HepG2 (cell line): ENCODE data around the gene STX5. TPM values are rescaled to one million over a fixed set of nuclear protein-coding genes. Genes with fewer than 3 reads are reported as not detected.

Experiments
- ATF7-NPFF ChIP-seq: sonication (generic); formaldehyde crosslinking; IDR thresholded peaks from 2 replicates; pipeline ENCODE4 v1.8.1; 2023; ENCODE audit warnings: mild to moderate bottlenecking, low read depth, missing genetic modification reagents, moderate library complexity
- SP140L ChIP-seq: sonication (generic); formaldehyde crosslinking; IDR thresholded peaks from 2 replicates; pipeline ENCODE4 v1.4.0; 2020; ENCODE audit warnings: missing genetic modification reagents, borderline replicate concordance
- SP5 ChIP-seq: IDR thresholded peaks from 2 replicates; pipeline ENCODE4 v1.6.1; 2016; ENCODE audit warnings: low read depth, borderline replicate concordance
- TAF15 ChIP-seq: fragments of 200-400 bp; formaldehyde crosslinking; IDR thresholded peaks from one replicate; pipeline ENCODE4 v1.6.1; 2018; ENCODE audit warnings: mild to moderate bottlenecking, low read depth, low read length; ENCODE audit not compliant: poor library complexity, severe bottlenecking
- XBP1 ChIP-seq: sonication (generic); formaldehyde crosslinking; IDR thresholded peaks from 2 replicates; pipeline ENCODE4 v1.5.0; 2020; ENCODE audit warnings: missing genetic modification reagents
- YEATS4 ChIP-seq: sonication (generic); formaldehyde crosslinking; IDR thresholded peaks from 2 replicates; pipeline ENCODE4 v1.4.0; 2020; ENCODE audit warnings: missing genetic modification reagents, borderline replicate concordance
- ZNF143 ChIP-seq: sonication (generic); formaldehyde crosslinking; IDR thresholded peaks from 2 replicates; pipeline ENCODE4 v1.4.0; 2020; ENCODE audit warnings: missing genetic modification reagents
- ZNF253 ChIP-seq: sonication (generic); formaldehyde crosslinking; IDR thresholded peaks from 2 replicates; pipeline ENCODE4 v1.8.0; 2022; ENCODE audit warnings: mild to moderate bottlenecking, missing genetic modification reagents, borderline replicate concordance
- ZNF432 ChIP-seq: sonication (generic); formaldehyde crosslinking; IDR thresholded peaks from 2 replicates; pipeline ENCODE4 v1.5.0; 2020; ENCODE audit warnings: missing genetic modification reagents, mild to moderate bottlenecking, borderline replicate concordance
- ZNF446 ChIP-seq: sonication (generic); formaldehyde crosslinking; IDR thresholded peaks from 2 replicates; pipeline ENCODE4 v1.5.0; 2020; ENCODE audit warnings: mild to moderate bottlenecking, missing genetic modification reagents
- ZNF850 ChIP-seq: sonication (generic); formaldehyde crosslinking; conservative IDR thresholded peaks from 2 replicates; pipeline ENCODE4 v1.9.0; 2021; ENCODE audit warnings: mild to moderate bottlenecking, missing genetic modification reagents
- ZNF879 ChIP-seq: sonication (generic); formaldehyde crosslinking; IDR thresholded peaks from 2 replicates; pipeline ENCODE4 v1.8.1; 2023; ENCODE audit warnings: missing genetic modification reagents
- polyA plus RNA-seq, 8 experiments: library from polyadenylated mRNA; depleted of rRNA in 3 of 8; stranded (reverse) in 7 of 8; unstranded in 1 of 8; fragments of >200 nt; fragmentation: Illumina TruSeq in 4 of 8; extraction: Trizol in 4 of 8; gene quantifications; 2 replicates each; pipeline versions ENCODE4 v1.2.1 to v1.2.3, GENCODE V29; 2011 to 2016; ENCODE audit warnings: low read depth in 4 of 8, missing spikeins in 1 of 8, mixed read lengths in 1 of 8; ENCODE audit not compliant: insufficient read depth in 1 of 8
- total RNA-seq, 5 experiments: library from RNA; depleted of rRNA; stranded (reverse); fragments of >200 nt; fragmentation: Illumina TruSeq; extraction: Trizol; gene quantifications; 2 replicates each; pipeline ENCODE4 v1.2.3, GENCODE V29; 2016; ENCODE audit warnings: low read depth in 1 of 5
- TF ChIP-seq, protein P1 (sequence below): sonication (generic); formaldehyde crosslinking; IDR thresholded peaks from 2 replicates; pipeline ENCODE4 v1.5.0; 2020; ENCODE audit warnings: mild to moderate bottlenecking, missing genetic modification reagents
- TF ChIP-seq, protein P2 (sequence below): sonication (generic); formaldehyde crosslinking; IDR thresholded peaks from 2 replicates; pipeline ENCODE4 v1.5.1; 2020; ENCODE audit warnings: mild to moderate bottlenecking, missing genetic modification reagents, borderline replicate concordance
- TF ChIP-seq, protein P3 (sequence below): sonication (generic); formaldehyde crosslinking; IDR thresholded peaks from 2 replicates; pipeline ENCODE4 v1.4.0; 2020; ENCODE audit warnings: mild to moderate bottlenecking, missing genetic modification reagents
- TF ChIP-seq, protein P4 (sequence below): sonication (generic); formaldehyde crosslinking; IDR thresholded peaks from 2 replicates; pipeline ENCODE4 v1.8.0; 2022; ENCODE audit warnings: mild to moderate bottlenecking, missing genetic modification reagents, moderate library complexity
- TF ChIP-seq, protein P5 (sequence below): fragments of 450-650 bp; IDR thresholded peaks from 2 replicates; pipeline ENCODE4 v1.6.1; 2016

STX5 gene
- total and polyA plus RNA-seq, 2 of the 13 experiments (the other 11 are each of a cell fraction or from before 2014, with no cell fraction given) = 26.9 to 30.0 TPM

DNA sequence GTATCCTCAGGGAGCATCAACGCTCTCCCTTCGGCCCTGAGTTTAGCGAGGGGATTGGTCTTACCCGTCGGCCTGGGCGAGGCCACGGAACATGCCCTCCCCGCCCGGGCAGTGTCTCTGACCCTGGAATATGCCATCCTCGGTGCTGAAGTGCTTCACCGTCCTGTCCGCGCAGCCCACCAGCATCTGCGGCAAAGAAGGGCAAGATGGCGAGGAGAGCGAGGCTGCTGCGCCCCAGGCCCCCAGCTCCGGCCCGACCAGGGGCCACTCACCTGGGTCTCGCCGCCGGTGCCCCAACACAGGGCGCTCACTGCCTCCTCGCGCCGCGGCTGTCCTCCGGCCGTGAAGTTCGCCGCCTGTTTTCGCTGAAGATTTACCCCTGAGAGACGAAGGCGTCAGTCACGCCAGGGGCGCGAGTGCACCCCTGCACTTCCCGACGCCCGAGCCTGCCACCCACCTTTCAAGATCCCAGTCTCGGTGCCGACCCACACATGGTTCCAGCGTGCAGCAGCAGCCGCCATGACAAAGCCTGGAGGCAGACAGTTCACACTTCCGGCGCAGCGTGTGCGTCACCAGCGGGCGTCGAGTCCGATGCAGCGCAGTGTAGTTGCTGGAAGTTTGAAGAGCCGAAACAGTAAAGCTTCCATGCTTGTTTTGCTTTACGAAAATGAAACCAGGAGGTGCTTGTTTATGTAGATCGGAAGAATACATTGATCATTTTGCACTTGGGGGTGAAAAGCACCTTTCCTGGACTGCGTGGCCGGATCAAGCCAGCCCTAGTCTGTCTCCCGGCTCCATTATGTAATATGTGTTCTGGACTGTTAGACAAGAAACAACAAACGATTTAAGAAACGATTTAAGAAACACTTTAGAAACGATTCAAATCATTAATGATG lies 7.4 kb upstream of the STX5 start, which contains the start of gene WDR74 (continued):
- TF ChIP-seq, protein P1, sequence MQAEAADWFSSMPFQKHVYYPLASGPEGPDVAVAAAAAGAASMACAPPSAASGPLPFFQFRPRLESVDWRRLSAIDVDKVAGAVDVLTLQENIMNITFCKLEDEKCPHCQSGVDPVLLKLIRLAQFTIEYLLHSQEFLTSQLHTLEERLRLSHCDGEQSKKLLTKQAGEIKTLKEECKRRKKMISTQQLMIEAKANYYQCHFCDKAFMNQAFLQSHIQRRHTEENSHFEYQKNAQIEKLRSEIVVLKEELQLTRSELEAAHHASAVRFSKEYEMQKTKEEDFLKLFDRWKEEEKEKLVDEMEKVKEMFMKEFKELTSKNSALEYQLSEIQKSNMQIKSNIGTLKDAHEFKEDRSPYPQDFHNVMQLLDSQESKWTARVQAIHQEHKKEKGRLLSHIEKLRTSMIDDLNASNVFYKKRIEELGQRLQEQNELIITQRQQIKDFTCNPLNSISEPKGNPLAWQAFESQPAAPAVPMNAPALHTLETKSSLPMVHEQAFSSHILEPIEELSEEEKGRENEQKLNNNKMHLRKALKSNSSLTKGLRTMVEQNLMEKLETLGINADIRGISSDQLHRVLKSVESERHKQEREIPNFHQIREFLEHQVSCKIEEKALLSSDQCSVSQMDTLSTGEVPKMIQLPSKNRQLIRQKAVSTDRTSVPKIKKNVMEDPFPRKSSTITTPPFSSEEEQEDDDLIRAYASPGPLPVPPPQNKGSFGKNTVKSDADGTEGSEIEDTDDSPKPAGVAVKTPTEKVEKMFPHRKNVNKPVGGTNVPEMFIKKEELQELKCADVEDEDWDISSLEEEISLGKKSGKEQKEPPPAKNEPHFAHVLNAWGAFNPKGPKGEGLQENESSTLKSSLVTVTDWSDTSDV (CRISPR knock-in tag) = no peak; the same call in 1 of the 2 replicates
- TF ChIP-seq ZNF879 (CRISPR knock-in tag) = no peak
- TF ChIP-seq, protein P2, sequence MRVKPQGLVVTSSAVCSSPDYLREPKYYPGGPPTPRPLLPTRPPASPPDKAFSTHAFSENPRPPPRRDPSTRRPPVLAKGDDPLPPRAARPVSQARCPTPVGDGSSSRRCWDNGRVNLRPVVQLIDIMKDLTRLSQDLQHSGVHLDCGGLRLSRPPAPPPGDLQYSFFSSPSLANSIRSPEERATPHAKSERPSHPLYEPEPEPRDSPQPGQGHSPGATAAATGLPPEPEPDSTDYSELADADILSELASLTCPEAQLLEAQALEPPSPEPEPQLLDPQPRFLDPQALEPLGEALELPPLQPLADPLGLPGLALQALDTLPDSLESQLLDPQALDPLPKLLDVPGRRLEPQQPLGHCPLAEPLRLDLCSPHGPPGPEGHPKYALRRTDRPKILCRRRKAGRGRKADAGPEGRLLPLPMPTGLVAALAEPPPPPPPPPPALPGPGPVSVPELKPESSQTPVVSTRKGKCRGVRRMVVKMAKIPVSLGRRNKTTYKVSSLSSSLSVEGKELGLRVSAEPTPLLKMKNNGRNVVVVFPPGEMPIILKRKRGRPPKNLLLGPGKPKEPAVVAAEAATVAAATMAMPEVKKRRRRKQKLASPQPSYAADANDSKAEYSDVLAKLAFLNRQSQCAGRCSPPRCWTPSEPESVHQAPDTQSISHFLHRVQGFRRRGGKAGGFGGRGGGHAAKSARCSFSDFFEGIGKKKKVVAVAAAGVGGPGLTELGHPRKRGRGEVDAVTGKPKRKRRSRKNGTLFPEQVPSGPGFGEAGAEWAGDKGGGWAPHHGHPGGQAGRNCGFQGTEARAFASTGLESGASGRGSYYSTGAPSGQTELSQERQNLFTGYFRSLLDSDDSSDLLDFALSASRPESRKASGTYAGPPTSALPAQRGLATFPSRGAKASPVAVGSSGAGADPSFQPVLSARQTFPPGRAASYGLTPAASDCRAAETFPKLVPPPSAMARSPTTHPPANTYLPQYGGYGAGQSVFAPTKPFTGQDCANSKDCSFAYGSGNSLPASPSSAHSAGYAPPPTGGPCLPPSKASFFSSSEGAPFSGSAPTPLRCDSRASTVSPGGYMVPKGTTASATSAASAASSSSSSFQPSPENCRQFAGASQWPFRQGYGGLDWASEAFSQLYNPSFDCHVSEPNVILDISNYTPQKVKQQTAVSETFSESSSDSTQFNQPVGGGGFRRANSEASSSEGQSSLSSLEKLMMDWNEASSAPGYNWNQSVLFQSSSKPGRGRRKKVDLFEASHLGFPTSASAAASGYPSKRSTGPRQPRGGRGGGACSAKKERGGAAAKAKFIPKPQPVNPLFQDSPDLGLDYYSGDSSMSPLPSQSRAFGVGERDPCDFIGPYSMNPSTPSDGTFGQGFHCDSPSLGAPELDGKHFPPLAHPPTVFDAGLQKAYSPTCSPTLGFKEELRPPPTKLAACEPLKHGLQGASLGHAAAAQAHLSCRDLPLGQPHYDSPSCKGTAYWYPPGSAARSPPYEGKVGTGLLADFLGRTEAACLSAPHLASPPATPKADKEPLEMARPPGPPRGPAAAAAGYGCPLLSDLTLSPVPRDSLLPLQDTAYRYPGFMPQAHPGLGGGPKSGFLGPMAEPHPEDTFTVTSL = no peak
- peak; percentile 68 for TF ChIP-seq ZNF143
- TF ChIP-seq, protein P3, sequence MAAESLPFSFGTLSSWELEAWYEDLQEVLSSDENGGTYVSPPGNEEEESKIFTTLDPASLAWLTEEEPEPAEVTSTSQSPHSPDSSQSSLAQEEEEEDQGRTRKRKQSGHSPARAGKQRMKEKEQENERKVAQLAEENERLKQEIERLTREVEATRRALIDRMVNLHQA (CRISPR knock-in tag) = no peak
- TF ChIP-seq, protein P4, sequence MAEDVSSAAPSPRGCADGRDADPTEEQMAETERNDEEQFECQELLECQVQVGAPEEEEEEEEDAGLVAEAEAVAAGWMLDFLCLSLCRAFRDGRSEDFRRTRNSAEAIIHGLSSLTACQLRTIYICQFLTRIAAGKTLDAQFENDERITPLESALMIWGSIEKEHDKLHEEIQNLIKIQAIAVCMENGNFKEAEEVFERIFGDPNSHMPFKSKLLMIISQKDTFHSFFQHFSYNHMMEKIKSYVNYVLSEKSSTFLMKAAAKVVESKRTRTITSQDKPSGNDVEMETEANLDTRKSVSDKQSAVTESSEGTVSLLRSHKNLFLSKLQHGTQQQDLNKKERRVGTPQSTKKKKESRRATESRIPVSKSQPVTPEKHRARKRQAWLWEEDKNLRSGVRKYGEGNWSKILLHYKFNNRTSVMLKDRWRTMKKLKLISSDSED (CRISPR knock-in tag) = no peak
- TF ChIP-seq ZNF446 = no peak
- no peak for TF ChIP-seq ZNF253 (CRISPR knock-in tag)
- TF ChIP-seq SP5 (CRISPR knock-in tag) = no peak
- TF ChIP-seq TAF15 = no peak
- TF ChIP-seq, protein P5, sequence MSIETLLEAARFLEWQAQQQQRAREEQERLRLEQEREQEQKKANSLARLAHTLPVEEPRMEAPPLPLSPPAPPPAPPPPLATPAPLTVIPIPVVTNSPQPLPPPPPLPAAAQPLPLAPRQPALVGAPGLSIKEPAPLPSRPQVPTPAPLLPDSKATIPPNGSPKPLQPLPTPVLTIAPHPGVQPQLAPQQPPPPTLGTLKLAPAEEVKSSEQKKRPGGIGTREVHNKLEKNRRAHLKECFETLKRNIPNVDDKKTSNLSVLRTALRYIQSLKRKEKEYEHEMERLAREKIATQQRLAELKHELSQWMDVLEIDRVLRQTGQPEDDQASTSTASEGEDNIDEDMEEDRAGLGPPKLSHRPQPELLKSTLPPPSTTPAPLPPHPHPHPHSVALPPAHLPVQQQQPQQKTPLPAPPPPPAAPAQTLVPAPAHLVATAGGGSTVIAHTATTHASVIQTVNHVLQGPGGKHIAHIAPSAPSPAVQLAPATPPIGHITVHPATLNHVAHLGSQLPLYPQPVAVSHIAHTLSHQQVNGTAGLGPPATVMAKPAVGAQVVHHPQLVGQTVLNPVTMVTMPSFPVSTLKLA = peak; percentile 87
- no peak for TF ChIP-seq ZNF850
- TF ChIP-seq ZNF432 (CRISPR knock-in tag) = no peak
- peak; percentile 98 for TF ChIP-seq YEATS4 (CRISPR knock-in tag)
- peak; percentile 79 for TF ChIP-seq ATF7-NPFF (CRISPR knock-in tag)
- no peak for TF ChIP-seq XBP1
- TF ChIP-seq SP140L (CRISPR knock-in tag) = peak; percentile 79; the same call in 1 of the 2 replicates
